ENCODE data around the gene LMCD1.

The LMCD1 gene

DNA sequence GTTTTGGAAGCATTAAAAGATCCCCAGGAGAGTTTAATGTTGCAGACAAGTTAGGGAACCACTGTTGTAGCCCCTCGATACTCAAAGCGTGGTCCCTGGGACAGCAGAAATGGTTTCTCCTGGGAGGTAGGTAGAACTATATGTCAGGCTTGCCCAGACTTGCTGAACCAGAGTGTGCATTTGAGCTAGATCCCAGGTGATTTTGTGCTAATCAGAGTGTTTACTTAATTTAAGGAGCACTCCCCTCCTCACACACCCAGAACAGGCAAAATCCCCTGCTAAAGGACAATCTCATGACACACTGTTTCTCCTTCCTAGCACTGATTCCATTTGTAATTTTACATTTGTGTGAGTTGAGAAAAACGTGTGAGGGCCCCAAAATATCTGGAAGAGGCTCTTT, 24.3 kb downstream of the LMCD1 start:
- no peak for DNase-seq (ENCODE audit: low read depth)
- no peak overlapping the region for H3K4me3 ChIP-seq (ENCODE audit: control insufficient read depth, low read depth, low read length)
- TF ChIP-seq CTCF (conservative IDR thresholded peaks at IDR 0.05; ENCODE audit: control insufficient read depth, insufficient read depth, low read depth, low read length), result no peak

DNA sequence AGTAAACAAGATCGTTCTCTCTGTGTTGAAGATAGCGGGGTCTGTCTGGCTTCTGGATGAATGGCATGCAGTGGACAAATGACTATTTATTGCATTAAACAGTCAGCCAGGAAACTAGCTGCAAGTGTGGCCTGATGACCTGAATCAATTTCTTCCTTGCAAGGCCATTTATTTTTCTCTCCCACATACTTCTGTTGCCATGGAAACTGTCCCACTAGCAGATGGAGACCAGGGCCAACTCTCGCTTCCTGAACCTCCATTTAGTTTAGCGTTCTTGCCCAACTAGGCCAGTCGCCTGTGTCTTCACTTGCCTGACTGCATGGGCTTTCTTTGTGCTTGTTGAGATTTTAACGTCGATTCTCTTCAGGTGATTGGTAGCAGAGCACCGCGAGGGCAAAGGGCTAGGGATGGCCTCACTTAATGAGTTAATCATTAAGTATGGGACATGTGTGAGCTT, 27.6 kb downstream of the LMCD1 start:
- no peak for TF ChIP-seq CTCF (conservative IDR thresholded peaks at IDR 0.05; ENCODE audit: control insufficient read depth, insufficient read depth, low read depth, low read length)
- H3K4me3 ChIP-seq (ENCODE audit: control insufficient read depth, low read depth, low read length), result no peak overlapping the region
- peak; percentile 82 for DNase-seq (ENCODE audit: low read depth)

DNA sequence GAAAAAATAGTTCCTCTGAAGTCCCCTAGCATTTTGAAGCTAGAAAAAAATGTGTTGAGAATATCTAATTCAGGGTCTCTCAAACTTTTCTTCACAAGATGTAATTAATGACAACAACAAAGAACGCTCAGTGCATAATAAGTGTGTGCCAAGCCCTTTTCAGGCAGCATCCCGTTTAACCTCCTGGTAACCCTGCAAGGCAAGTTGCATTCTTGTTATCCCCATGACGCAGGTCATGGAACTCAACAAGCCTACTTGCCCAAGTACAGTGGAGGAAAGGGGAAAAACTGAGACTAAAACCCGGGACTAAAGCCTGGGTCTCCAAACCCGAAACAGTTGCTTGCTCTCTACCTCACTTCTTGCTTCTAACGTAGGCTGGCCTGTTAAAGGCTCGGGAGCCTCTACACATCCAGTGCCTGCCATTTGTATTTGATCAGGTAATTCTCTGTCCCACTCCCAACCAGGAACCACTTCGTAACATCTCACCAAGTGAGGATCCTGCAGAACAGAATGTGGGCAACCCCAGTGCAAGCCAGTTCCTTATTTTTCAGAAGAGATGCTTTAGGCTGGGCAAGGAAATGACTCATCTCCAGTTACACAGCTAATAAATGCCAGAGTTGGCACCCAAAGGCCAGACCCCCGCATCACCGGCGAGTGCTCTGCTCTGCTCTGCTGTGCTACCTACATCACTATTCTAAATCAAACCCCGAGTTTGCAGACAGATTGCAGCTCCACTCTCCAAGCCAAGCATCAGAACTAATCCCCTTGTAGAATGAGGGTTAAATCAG, 28.3 kb downstream of the LMCD1 start:
- no peak overlapping the region for H3K4me3 ChIP-seq (ENCODE audit: control insufficient read depth, low read depth, low read length)
- peak; percentile 65 for DNase-seq (ENCODE audit: low read depth)
- TF ChIP-seq CTCF (conservative IDR thresholded peaks at IDR 0.05; ENCODE audit: control insufficient read depth, insufficient read depth, low read depth, low read length), result no peak

GRCh38 chr3:8530581-8530980, 29.0 kb downstream of the LMCD1 start:
- no peak for DNase-seq (ENCODE audit: low read depth)
- TF ChIP-seq CTCF (conservative IDR thresholded peaks at IDR 0.05; ENCODE audit: control insufficient read depth, insufficient read depth, low read depth, low read length), result no peak
- no peak overlapping the region for H3K4me3 ChIP-seq (ENCODE audit: control insufficient read depth, low read depth, low read length)

DNA sequence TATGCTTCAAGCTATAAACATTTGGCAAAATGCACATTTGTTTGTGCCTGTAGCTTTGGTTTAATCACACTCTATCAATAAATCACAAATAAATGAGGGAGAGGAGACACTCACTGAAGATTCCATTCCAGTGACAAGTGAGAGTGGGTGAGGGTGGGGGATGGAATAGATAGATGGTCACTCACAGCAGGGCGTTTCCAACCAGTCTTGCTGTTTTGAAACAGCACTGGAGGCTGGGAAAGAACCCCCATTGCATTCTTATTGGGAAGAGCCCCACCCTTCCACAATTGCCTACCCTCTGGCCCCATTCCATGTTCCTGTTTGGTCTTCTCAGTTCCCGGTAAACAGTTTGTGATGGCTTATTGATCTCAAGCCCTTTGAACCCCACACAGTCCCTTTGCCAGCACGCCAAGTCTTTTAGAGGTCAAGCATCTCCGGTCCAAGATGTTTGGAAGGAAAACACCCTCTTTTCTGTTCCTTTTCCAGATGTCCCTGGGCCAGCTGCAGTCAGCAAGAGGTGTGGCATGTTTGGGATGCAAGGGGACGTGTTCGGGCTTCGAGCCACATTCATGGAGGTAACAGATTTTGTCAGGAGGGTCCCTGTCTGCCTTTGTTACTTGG, 30.7 kb downstream of the LMCD1 start:
- no peak overlapping the region for H3K4me3 ChIP-seq (ENCODE audit: control insufficient read depth, low read depth, low read length)
- DNase-seq (ENCODE audit: low read depth), result peak; percentile 94
- no peak for TF ChIP-seq CTCF (conservative IDR thresholded peaks at IDR 0.05; ENCODE audit: control insufficient read depth, insufficient read depth, low read depth, low read length)

GRCh38 chr3:8536096-8537056, 34.8 kb downstream of the LMCD1 start:
- peak; percentile 76 for DNase-seq (ENCODE audit: low read depth)
- no peak for TF ChIP-seq CTCF (conservative IDR thresholded peaks at IDR 0.05; ENCODE audit: control insufficient read depth, insufficient read depth, low read depth, low read length)
- no peak overlapping the region for H3K4me3 ChIP-seq (ENCODE audit: control insufficient read depth, low read depth, low read length)
